D721Med (cell line): Measurements from ENCODE around the gene MTHFSD.

Source experiments
- DNase-seq: peaks from one replicate; pipeline ENCODE4 v3.0.0; 2011; ENCODE audit warnings: low spot score; ENCODE audit not compliant: insufficient read length
- FAIRE-seq: peaks from 2 replicates; lab custom pipeline; 2011; peaks lifted over from hg19 to GRCh38; lab: Jason Lieb, UNC
- TF ChIP-seq, protein P1 (sequence below): IDR thresholded peaks from 2 replicates; pipeline ENCODE4 v1.5.1; 2012; ENCODE audit warnings: mild to moderate bottlenecking, control low read depth; ENCODE audit not compliant: insufficient read depth; ENCODE audit errors: missing control alignments

MTHFSD gene

DNA sequence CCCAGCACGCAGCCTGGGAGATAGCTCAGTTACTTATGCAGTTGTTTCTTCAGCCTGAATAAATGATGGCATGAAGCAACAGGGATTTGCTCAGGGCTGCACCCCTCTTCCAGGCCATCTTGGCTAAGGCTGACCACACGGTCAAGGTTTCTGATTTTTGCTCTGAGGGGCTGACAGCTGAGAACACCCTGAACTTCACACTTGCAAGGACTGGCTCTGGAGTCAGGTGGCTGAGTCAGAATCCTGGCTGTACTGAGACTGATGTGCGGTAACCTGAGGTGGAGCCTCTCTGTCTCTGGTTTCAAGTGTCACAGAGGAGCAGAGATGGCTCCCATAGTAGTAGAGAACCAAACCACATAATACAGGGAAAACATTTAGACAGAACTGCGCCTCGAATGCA lies 4.8 kb downstream of the MTHFSD start:
- no peak for DNase-seq
- TF ChIP-seq, protein P1, sequence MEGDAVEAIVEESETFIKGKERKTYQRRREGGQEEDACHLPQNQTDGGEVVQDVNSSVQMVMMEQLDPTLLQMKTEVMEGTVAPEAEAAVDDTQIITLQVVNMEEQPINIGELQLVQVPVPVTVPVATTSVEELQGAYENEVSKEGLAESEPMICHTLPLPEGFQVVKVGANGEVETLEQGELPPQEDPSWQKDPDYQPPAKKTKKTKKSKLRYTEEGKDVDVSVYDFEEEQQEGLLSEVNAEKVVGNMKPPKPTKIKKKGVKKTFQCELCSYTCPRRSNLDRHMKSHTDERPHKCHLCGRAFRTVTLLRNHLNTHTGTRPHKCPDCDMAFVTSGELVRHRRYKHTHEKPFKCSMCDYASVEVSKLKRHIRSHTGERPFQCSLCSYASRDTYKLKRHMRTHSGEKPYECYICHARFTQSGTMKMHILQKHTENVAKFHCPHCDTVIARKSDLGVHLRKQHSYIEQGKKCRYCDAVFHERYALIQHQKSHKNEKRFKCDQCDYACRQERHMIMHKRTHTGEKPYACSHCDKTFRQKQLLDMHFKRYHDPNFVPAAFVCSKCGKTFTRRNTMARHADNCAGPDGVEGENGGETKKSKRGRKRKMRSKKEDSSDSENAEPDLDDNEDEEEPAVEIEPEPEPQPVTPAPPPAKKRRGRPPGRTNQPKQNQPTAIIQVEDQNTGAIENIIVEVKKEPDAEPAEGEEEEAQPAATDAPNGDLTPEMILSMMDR = no peak
- FAIRE-seq = no peak

DNA sequence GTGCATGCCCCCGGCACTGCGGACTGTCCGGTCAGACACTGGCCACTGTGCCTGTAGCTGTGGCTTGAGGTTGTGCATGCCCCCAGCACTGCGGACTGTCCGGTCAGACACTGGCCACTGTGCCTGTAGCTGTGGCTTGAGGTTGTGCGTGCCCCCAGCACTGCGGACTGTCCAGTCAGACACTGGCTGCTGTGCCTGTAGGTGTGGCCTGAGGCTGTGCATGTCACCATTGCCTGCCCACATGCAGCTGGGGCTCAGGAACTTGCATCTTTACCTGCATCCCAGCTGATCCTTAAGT lies 5.2 kb downstream of the MTHFSD start:
- TF ChIP-seq, protein P1 = no peak
- FAIRE-seq = no peak
- DNase-seq = no peak

DNA sequence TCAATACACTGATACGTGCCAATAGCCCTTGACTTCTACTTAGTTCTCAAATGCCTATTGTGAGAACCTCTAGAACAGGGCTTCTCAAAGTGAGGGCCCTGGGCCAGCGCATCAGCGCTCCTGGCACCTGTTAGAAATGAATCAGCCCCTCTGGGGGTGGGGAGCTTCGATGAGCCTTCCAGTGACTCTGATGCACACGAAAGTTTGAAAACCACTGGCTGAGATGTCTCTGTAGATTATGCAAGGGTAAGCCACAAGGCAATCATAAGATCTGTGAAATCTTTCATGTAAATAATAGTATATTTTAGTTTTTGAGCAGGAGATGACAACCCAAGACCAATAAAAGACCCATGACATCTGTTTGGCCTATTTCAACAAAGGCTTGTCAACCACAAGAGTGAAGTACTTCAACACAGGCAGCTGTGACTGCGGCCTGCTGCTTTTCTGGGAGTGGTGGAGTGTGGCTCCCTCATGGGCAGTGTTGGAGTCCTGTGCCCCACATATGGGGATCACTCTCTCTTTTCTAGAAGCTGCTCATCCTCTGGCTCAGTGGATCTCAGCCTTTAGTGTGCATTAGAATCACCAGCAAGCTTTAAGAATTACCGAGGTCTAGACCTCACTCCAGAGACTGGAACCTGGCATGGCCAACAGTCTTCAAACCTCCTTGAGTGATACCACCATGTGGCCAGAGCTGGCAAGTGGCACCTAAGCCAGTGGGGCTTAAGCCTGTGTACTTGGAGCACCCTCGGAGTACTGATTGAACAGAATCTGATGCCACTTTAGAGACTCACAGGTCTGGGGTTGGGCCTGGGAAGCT lies 5.8 kb downstream of the MTHFSD start:
- no peak for DNase-seq
- TF ChIP-seq, protein P1 = no peak
- no peak for FAIRE-seq

GRCh38 chr16:86547286-86547685 lies 7.7 kb downstream of the MTHFSD start:
- TF ChIP-seq, protein P1 = no peak
- no peak for FAIRE-seq
- no peak for DNase-seq

DNA sequence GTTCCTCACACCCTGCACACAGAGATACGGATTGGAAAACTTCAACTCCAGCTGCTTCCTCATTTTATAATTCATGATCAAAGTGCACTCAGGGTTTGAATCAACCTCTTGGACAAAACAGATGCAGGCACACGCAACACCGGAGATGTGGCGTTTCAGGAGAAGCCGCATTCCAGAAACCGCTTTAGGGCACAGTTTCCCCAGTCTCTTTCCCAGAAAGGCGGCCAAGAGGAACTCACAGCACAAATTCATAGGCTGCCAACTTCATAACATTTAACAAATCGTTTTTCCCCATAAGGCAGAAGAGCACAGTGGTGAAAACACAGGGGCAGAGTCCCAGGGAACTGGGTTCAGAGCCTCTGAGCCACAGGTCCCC lies 8.4 kb downstream of the MTHFSD start:
- FAIRE-seq = no peak
- no peak for DNase-seq
- TF ChIP-seq, protein P1 = no peak

GRCh38 chr16:86545954-86546637 lies 8.9 kb downstream of the MTHFSD start:
- TF ChIP-seq, protein P1 = no peak
- FAIRE-seq = no peak
- no peak for DNase-seq

- FAIRE-seq = no peak
Observed at GRCh38 chr16:86545481-86545880, 9.6 kb downstream of the MTHFSD start.

More at GRCh38 chr16:86545481-86545880, 9.6 kb downstream of the MTHFSD start:
- DNase-seq = no peak
- TF ChIP-seq, protein P1 = no peak
